Measurements from ENCODE around the gene ABHD3. TPM values are rescaled to one million over a fixed set of nuclear protein-coding genes. Genes with fewer than 3 reads are reported as not detected.
"Not testable (repeated sequence)": the region's sequence is repeated elsewhere in the genome, so short reads cannot be mapped to it uniquely, and the experiment has no call there.

The ABHD3 gene
- total RNA-seq, 1 donor from 2014 or later = 4.3 TPM

- H3K27ac Mint-ChIP-seq (ENCODE audit: unreplicated experiment) = no peak overlapping the region
- TF ChIP-seq CTCF (IDR thresholded peaks at IDR 0.05) = no peak
- H3K4me3 Mint-ChIP-seq (ENCODE audit: unreplicated experiment) = no peak overlapping the region
- peaks cover 5% of the 10 kb centered on the region for H3K9me3 Mint-ChIP-seq (ENCODE audit: low read depth)
- no peaks in the 10 kb centered on the region for H3K27me3 Mint-ChIP-seq (ENCODE audit: low read depth)
- H3K36me3 Mint-ChIP-seq (ENCODE audit: low read depth) = peaks cover 7% of the 10 kb centered on the region
- H3K4me1 Mint-ChIP-seq (ENCODE audit: low read depth) = no peaks in the 10 kb centered on the region
- DNase-seq (ENCODE audit: low spot score) = no peak
Observed at GRCh38 chr18:21686282-21687105, 18.1 kb downstream of the ABHD3 start.

GRCh38 chr18:21685556-21685981, 19.0 kb downstream of the ABHD3 start:
- not testable (repeated sequence) for H3K27ac Mint-ChIP-seq (ENCODE audit: unreplicated experiment); DNase-seq (ENCODE audit: low spot score); H3K4me1 Mint-ChIP-seq (ENCODE audit: low read depth); H3K36me3 Mint-ChIP-seq (ENCODE audit: low read depth); H3K9me3 Mint-ChIP-seq (ENCODE audit: low read depth); H3K27me3 Mint-ChIP-seq (ENCODE audit: low read depth); H3K4me3 Mint-ChIP-seq (ENCODE audit: unreplicated experiment)

DNA sequence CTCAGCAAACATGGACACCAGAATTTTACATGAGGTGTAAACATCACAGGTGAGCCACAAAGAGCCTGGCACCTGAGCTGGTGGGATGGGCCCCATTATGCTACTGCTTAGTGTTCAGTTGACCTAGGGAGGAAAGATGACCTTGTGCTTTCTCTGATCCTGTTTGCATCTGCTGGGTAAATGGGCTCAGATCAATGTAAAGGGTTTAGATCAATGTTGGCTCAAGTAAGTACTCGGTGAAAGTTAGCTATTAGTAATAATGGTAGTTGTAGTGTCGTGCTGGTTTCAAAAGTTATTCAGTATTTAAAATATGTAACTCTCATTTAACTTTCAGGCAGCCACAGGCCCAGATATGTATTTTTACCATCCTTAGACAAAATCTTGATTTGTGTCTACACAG, 19.8 kb downstream of the ABHD3 start:
- no peaks in the 10 kb centered on the region for H3K4me1 Mint-ChIP-seq (ENCODE audit: low read depth)
- no peak for TF ChIP-seq CTCF (IDR thresholded peaks at IDR 0.05)
- H3K27me3 Mint-ChIP-seq (ENCODE audit: low read depth) = no peaks in the 10 kb centered on the region
- no peak for DNase-seq (ENCODE audit: low spot score)
- H3K4me3 Mint-ChIP-seq (ENCODE audit: unreplicated experiment) = no peak overlapping the region
- no peak overlapping the region for H3K27ac Mint-ChIP-seq (ENCODE audit: unreplicated experiment)
- H3K9me3 Mint-ChIP-seq (ENCODE audit: low read depth) = peaks cover 3% of the 10 kb centered on the region
- H3K36me3 Mint-ChIP-seq (ENCODE audit: low read depth) = peaks cover 3% of the 10 kb centered on the region

DNA sequence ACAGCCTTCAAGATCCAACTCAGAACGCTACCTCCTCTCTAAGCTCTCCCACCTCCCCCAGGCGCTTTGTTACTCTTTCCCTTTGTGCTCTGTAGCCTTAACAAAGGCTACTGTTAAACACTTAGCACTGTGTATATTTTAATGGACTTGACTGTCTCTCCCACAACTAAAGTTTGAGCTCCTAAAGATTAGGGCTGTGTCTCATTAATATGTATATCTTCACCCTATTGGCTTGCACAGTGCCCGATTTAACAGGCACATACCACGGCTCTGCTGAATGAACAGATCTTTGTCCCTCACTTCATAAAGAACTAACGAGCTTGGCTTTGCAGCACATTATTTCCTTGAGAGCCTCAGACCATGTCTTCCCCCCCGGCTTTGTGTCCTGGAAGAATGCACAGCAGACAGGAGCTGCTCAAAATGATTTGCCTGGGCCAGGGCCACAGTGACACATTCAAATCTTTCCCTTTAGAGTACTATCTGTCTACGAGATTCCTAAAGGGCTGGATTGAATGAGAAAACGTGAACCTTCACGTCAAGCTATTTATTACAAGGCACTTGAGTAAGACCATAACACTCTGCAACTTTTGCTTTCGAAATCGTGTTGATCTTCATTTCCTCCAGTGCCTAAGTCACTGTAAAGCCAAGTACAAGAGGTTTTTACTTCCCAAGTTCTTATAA, 22.1 kb downstream of the ABHD3 start:
- Mint-ChIP-seq H3K36me3 (ENCODE audit: low read depth) (no peaks in the 10 kb centered on the region), H3K4me3 (ENCODE audit: unreplicated experiment) (no peak overlapping the region), H3K9me3 (ENCODE audit: low read depth) (no peaks in the 10 kb centered on the region), H3K27ac (ENCODE audit: unreplicated experiment) (no peak overlapping the region), H3K4me1 (ENCODE audit: low read depth) (no peaks in the 10 kb centered on the region), H3K27me3 (ENCODE audit: low read depth) (no peaks in the 10 kb centered on the region)
- TF ChIP-seq CTCF (IDR thresholded peaks at IDR 0.05) = no peak
- no peak for DNase-seq (ENCODE audit: low spot score)

DNA sequence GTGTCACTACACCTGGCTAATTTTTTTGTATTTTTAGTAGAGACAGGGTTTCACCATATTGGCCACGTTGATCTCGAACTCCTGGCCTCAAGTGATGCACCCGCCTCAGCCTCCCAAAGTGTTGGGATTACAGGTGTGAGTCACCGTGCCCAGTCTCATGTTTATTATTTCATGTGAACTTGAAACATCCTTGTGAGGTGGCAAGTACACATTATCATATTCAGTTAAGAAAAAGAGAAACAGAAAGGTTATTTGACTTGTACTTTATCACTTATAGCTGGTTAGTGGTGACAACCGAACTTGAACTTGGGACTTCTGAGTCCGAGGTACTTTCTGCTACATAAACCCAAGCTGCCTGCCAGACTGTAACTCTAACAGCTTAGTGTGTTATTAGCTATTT, 24.4 kb downstream of the ABHD3 start:
- Mint-ChIP-seq H3K36me3 (ENCODE audit: low read depth) (no peaks in the 10 kb centered on the region), H3K27ac (ENCODE audit: unreplicated experiment) (no peak overlapping the region)
- no peak for TF ChIP-seq CTCF (IDR thresholded peaks at IDR 0.05)

More for the DNA sequence above, 24.4 kb downstream of the ABHD3 start:
- H3K4me3 Mint-ChIP-seq (ENCODE audit: unreplicated experiment) = no peak overlapping the region
- no peaks in the 10 kb centered on the region for H3K9me3 Mint-ChIP-seq (ENCODE audit: low read depth)
- H3K27me3 Mint-ChIP-seq (ENCODE audit: low read depth) = no peaks in the 10 kb centered on the region
- no peaks in the 10 kb centered on the region for H3K4me1 Mint-ChIP-seq (ENCODE audit: low read depth)
- DNase-seq (ENCODE audit: low spot score) = no peak
